CD14-positive monocyte (primary cell): Measurements from ENCODE around the gene MT1E. TPM values are rescaled to one million over a fixed set of nuclear protein-coding genes. Genes with fewer than 3 reads are reported as not detected.

Experiments
- DNase-seq, 3 donors: peaks; one replicate each; pipeline ENCODE4 v3.0.0-alpha.2; 2011 to 2022
- H2AFZ ChIP-seq: 2 replicates; pipeline ENCODE4 v1.6.0; 2012; ENCODE audit warnings: mild to moderate bottlenecking, low read depth, low read length, inconsistent platforms; ENCODE audit not compliant: insufficient read depth, poor library complexity, severe bottlenecking
- H3K27ac ChIP-seq, 2 donors: 1 replicate in 1 of 2; 2 replicates in 1 of 2; pipeline ENCODE4 v1.5.1; 2012 to 2013; ENCODE audit warnings: low read length in 2 of 2, control low read depth in 1 of 2, inconsistent platforms in 1 of 2, low read depth in 1 of 2, mild to moderate bottlenecking in 1 of 2
- H3K27me3 ChIP-seq, 2 donors: one replicate each; pipeline versions ENCODE4 v1.6.0 to v1.6.1; 2011 to 2013; ENCODE audit warnings: low read length in 2 of 2; ENCODE audit not compliant: control insufficient read depth in 2 of 2, insufficient read depth in 2 of 2
- H3K36me3 ChIP-seq, 2 donors: replicated peaks in 1 of 2; 1 replicate in 1 of 2; 2 replicates in 1 of 2; pipeline versions ENCODE4 v1.5.1 to v1.6.1; 2012 to 2013; ENCODE audit warnings: low read length in 2 of 2, control low read depth in 1 of 2, inconsistent platforms in 1 of 2, mild to moderate bottlenecking in 1 of 2; ENCODE audit not compliant: insufficient read depth in 2 of 2, control insufficient read depth in 1 of 2
- H3K4me1 ChIP-seq, 2 donors: 1 replicate in 1 of 2; 2 replicates in 1 of 2; pipeline versions ENCODE4 v1.5.1 to v1.6.1; 2012 to 2013; ENCODE audit warnings: low read length in 2 of 2, control low read depth in 1 of 2, inconsistent platforms in 1 of 2, mild to moderate bottlenecking in 1 of 2, moderate library complexity in 1 of 2; ENCODE audit not compliant: insufficient read depth in 2 of 2, control insufficient read depth in 1 of 2
- H3K4me2 ChIP-seq: replicated peaks from 2 replicates; pipeline ENCODE3; 2012; ENCODE audit warnings: low read length, moderate library complexity, mild to moderate bottlenecking; ENCODE audit not compliant: poor library complexity, severe bottlenecking; ENCODE audit errors: extremely low read depth
- H3K4me3 ChIP-seq, 3 experiments: fragments of 200-600 bp in 1 of 3; sonication (generic) in 1 of 3; replicated peaks in 1 of 3; 1 replicate in 2 of 3; 2 replicates in 1 of 3; pipeline ENCODE4 v1.5.1; 2011 to 2013; ENCODE audit warnings: low read length in 3 of 3, mild to moderate bottlenecking in 3 of 3, control low read depth in 2 of 3, low read depth in 2 of 3, inconsistent platforms in 1 of 3, moderate library complexity in 1 of 3
- H3K79me2 ChIP-seq: 2 replicates; pipeline ENCODE4 v1.6.0; 2012; ENCODE audit warnings: mild to moderate bottlenecking, control low read depth, inconsistent platforms, low read length, moderate library complexity; ENCODE audit not compliant: insufficient read depth
- H3K9ac ChIP-seq: 2 replicates; pipeline ENCODE4 v1.6.0; 2017; ENCODE audit warnings: low read length, mild to moderate bottlenecking; ENCODE audit not compliant: insufficient read depth, poor library complexity, severe bottlenecking
- H3K9me3 ChIP-seq, 2 donors: replicated peaks in 1 of 2; 1 replicate in 1 of 2; 2 replicates in 1 of 2; pipeline versions ENCODE4 v1.5.1 to v1.6.1; 2012 to 2013; ENCODE audit warnings: low read length in 2 of 2, control low read depth in 1 of 2; ENCODE audit not compliant: control insufficient read depth in 1 of 2, insufficient read depth in 1 of 2
- H4K20me1 ChIP-seq: 2 replicates; pipeline ENCODE4 v1.6.0; 2012; ENCODE audit warnings: mild to moderate bottlenecking, low read length, control low read depth, moderate library complexity; ENCODE audit not compliant: insufficient read depth
- H3K27ac Mint-ChIP-seq, 7 donors: one replicate each; pipeline ENCODE4 v1.8.0; 2020; ENCODE audit warnings: mild to moderate bottlenecking in 7 of 7, mixed read lengths in 7 of 7, moderate library complexity in 6 of 7, inconsistent platforms in 2 of 7
- H3K27me3 Mint-ChIP-seq, 3 donors: one replicate each; pipeline ENCODE4 v1.8.0; 2021 to 2022; ENCODE audit warnings: low read depth in 3 of 3, mild to moderate bottlenecking in 3 of 3, mixed read lengths in 3 of 3, moderate library complexity in 3 of 3, inconsistent platforms in 1 of 3
- H3K36me3 Mint-ChIP-seq, 2 donors: one replicate each; pipeline ENCODE4 v1.8.0; 2020; ENCODE audit warnings: mixed read lengths in 2 of 2, inconsistent platforms in 1 of 2, mild to moderate bottlenecking in 1 of 2
- H3K4me1 Mint-ChIP-seq: one replicate; pipeline ENCODE4 v1.8.0; 2020; ENCODE audit warnings: mild to moderate bottlenecking, mixed read lengths
- H3K4me3 Mint-ChIP-seq, 2 donors: one replicate each; pipeline ENCODE4 v1.8.0; 2020; ENCODE audit warnings: mild to moderate bottlenecking in 2 of 2, mixed read lengths in 2 of 2, moderate library complexity in 1 of 2
- H3K9me3 Mint-ChIP-seq, 7 donors: one replicate each; pipeline ENCODE4 v1.8.0; 2020 to 2022; ENCODE audit warnings: mixed read lengths in 7 of 7, mild to moderate bottlenecking in 6 of 7, moderate library complexity in 6 of 7, inconsistent platforms in 2 of 7
- WGBS: methylation state at CpG from one replicate; pipeline ENCODE4 v1.1.5; 2013; ENCODE audit warnings: missing lambda C conversion rate; ENCODE audit not compliant: insufficient coverage; 5-methylcytosine and 5-hydroxymethylcytosine counted together
- intact Hi-C, 2 donors: fragments of 100-400 bp; cut with micrococcal nuclease; formaldehyde crosslinking; loops; one replicate each; pipeline versions ENCODE4 v1.15.0 to v1.15.1; 2023
- polyA plus RNA-seq, 3 donors: library from polyadenylated mRNA; depleted of rRNA in 1 of 3; unstranded in 2 of 3; stranded (reverse) in 1 of 3; fragments of 300-500 nt in 2 of 3; fragments of >200 nt in 1 of 3; fragmentation: Illumina TruSeq in 2 of 3; gene quantifications; 1 replicate in 2 of 3; 2 replicates in 1 of 3; pipeline ENCODE4 v1.2.3, GENCODE V29; 2012 to 2021
- TF ChIP-seq, protein P1 (sequence below): fragments of 200-600 bp; IDR thresholded peaks from one replicate; pipeline ENCODE4 v1.8.0; 2022; ENCODE audit warnings: antibody characterized with exemption, mild to moderate bottlenecking

MT1E gene
- polyA plus RNA-seq, 3 donors, result 1.3 to 4.3 (median 4.0) TPM

DNA sequence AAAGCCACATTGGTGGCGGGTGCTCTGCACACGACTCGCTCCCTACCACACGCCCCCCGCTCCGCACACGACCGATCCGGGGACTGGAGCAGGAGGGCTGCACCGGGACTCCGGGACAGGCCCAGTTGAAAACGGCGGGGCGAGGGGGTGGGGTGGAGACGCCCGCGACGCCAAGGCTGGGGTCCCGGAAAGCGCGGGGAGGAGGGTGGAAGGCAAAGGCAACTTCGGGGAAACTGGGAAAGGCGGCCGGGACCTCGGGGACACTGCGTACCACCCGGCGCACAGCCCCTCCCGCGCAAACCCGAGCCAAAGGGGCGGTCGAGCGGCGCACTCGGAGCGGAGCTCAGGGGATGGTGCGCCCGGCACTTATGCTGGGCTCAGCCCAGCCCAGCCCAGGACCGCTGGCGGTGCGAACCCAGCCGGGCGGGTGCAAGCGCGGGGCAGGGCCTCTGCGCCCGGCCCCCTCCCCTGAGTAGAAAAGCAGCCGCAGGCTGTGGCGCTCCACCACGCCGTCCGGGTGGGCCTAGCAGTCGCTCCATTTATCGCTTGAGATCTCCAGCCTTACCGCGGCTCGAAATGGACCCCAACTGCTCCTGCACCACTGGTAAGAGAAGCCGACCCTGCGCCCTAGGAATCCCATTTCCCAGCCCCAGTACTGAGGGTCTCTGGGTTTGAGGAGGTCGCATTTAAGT, 6.7 kb downstream of the MT1E start, which contains the start of gene MT1M:
Gene MT1M, plus strand, starts transcription at position 504 of the 692 bp plus-strand sequence. Its CDS starts 73 bp downstream, at position 577.
- H4K20me1 ChIP-seq, result no peaks in the 10 kb centered on the region
- peaks cover 0 to 9% of the 10 kb centered on the region in 2 donors for H3K36me3 Mint-ChIP-seq
- H3K27ac Mint-ChIP-seq, result peak within 1 kb of the TSS in 1 of 7 donors; percentile 15
- H3K4me1 Mint-ChIP-seq, result peaks cover 27% of the 10 kb centered on the region
- H3K36me3 ChIP-seq, result no peaks in the 10 kb centered on the region
- H3K4me3 Mint-ChIP-seq, result peak within 1 kb of the TSS; percentile 68 to 94
- H3K27me3 ChIP-seq, result peaks cover 66 to 84% of the 10 kb centered on the region in 2 donors
- peaks cover 0 to 21% (median 8%) of the 10 kb centered on the region in 7 donors for H3K9me3 Mint-ChIP-seq
- TF ChIP-seq, protein P1, sequence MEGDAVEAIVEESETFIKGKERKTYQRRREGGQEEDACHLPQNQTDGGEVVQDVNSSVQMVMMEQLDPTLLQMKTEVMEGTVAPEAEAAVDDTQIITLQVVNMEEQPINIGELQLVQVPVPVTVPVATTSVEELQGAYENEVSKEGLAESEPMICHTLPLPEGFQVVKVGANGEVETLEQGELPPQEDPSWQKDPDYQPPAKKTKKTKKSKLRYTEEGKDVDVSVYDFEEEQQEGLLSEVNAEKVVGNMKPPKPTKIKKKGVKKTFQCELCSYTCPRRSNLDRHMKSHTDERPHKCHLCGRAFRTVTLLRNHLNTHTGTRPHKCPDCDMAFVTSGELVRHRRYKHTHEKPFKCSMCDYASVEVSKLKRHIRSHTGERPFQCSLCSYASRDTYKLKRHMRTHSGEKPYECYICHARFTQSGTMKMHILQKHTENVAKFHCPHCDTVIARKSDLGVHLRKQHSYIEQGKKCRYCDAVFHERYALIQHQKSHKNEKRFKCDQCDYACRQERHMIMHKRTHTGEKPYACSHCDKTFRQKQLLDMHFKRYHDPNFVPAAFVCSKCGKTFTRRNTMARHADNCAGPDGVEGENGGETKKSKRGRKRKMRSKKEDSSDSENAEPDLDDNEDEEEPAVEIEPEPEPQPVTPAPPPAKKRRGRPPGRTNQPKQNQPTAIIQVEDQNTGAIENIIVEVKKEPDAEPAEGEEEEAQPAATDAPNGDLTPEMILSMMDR, result no peak
- H3K27ac ChIP-seq, result no peak within 1 kb of the TSS
- peak within 1 kb of the TSS; percentile 61 for H3K4me2 ChIP-seq
- H3K9ac ChIP-seq, result no peak within 1 kb of the TSS
- H3K9me3 ChIP-seq, result peaks cover 0 to 46% of the 10 kb centered on the region in 2 donors
- peaks cover 73 to 93% (median 89%) of the 10 kb centered on the region in 3 donors for H3K27me3 Mint-ChIP-seq
- H3K4me3 ChIP-seq, result peak within 1 kb of the TSS; percentile 18 to 69 (median 36)
- H3K79me2 ChIP-seq, result no peaks in the 10 kb centered on the region
- WGBS, result under 1% methylated on average over 47 of the region's 61 CpGs
- peaks cover 8 to 13% of the 10 kb centered on the region in 2 donors for H3K4me1 ChIP-seq
- intact Hi-C loops, result no loop called here
- peak within 1 kb of the TSS; percentile 68 for H2AFZ ChIP-seq
- no peak for DNase-seq

DNA sequence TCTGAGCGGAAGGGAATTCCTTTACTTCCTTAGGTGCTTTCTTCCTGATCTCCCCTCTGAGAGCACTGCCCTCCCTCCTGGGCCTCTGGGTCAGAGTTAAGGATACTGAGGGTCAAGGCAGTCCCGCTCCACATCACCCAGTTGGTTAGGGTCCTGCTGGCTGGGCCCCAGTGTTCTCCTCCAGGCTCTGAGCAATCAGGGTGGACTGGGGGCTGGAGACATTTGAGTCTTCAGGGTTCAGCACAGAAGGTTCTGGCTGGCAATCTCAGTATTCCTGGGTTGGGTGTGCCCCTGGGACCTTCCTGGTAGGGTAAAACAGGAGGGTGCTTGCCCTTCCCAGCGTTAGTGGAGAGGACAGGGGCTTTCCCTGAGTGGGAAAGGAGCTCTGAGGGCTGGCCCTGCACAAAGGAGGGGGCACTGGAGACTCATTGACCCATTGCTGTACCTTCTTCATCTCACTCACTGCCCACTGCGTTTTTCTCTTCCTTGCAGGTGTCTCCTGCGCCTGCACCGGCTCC, 7.3 kb downstream of the MT1E start:
- Histone ChIP-seq H3K9me3 (peaks cover 0 to 49% of the 10 kb centered on the region in 2 donors), H3K27ac (no peak overlapping the region), H3K4me2 (peak overlapping the region; percentile 61), H3K4me1 (peaks cover 8 to 13% of the 10 kb centered on the region in 2 donors), H3K79me2 (no peaks in the 10 kb centered on the region), H4K20me1 (no peaks in the 10 kb centered on the region), H3K36me3 (no peaks in the 10 kb centered on the region), H3K9ac (no peak overlapping the region), H3K4me3 (peak overlapping the region in 1 of 3 experiments; percentile 69), H3K27me3 (peaks cover 72 to 89% of the 10 kb centered on the region in 2 donors), H2AFZ (peak overlapping the region; percentile 68)
- peak overlapping the region in 1 of 7 donors; percentile 15 for H3K27ac Mint-ChIP-seq
- DNase-seq, result no peak
- peak overlapping the region; percentile 68 to 94 for H3K4me3 Mint-ChIP-seq
- peaks cover 0 to 22% (median 8%) of the 10 kb centered on the region in 7 donors for H3K9me3 Mint-ChIP-seq
- WGBS, result 10% methylated on average over 1 of the region's 6 CpGs
- peaks cover 0 to 9% of the 10 kb centered on the region in 2 donors for H3K36me3 Mint-ChIP-seq
- intact Hi-C loops, result no loop called here
- TF ChIP-seq, protein P1, result no peak
- H3K27me3 Mint-ChIP-seq, result peaks cover 79 to 93% (median 90%) of the 10 kb centered on the region in 3 donors
- H3K4me1 Mint-ChIP-seq, result peaks cover 29% of the 10 kb centered on the region
